PC-9 (cell line): Measurements from ENCODE around the gene NTNG2. TPM values are rescaled to one million over a fixed set of nuclear protein-coding genes. Genes with fewer than 3 reads are reported as not detected.

Experiments used
- BruUV-seq: library from RNA; stranded (reverse); fragments of 400-500 nt; replicated peaks from 2 replicates; lab custom pipeline; 2021; lab: Mats Ljungman, UMichigan
- CTCF ChIA-PET: fragments of 300-600 bp; sonication (Branson Sonifier 250); formaldehyde crosslinking; loops from one replicate; lab custom pipeline; 2022; ENCODE audit warnings: antibody characterized with exemption; lab: Charles Lee
- POLR2A ChIA-PET: fragments of 300-600 bp; sonication (Branson Sonifier 250); formaldehyde crosslinking; loops from one replicate; lab custom pipeline; 2022; ENCODE audit warnings: antibody characterized with exemption; ENCODE audit not compliant: unreplicated experiment; lab: Charles Lee
- DNase-seq, 2 experiments: peaks; one replicate each; pipeline versions ENCODE4 v3.0.0 to v3.0.0-alpha.2; 2015 to 2022; ENCODE audit warnings: mixed read lengths in 1 of 2
- H2AFZ ChIP-seq: fragments of 200-600 bp; sonication (generic); 2 replicates; pipeline ENCODE4 v1.8.1; 2017; ENCODE audit warnings: antibody characterized with exemption
- H3F3A ChIP-seq: fragments of 200-600 bp; sonication (generic); 2 replicates; pipeline ENCODE4 v1.8.1; 2017; ENCODE audit warnings: antibody characterized with exemption, mild to moderate bottlenecking, low read depth; ENCODE audit not compliant: insufficient read depth
- H3K27ac ChIP-seq: fragments of 200-600 bp; sonication (generic); 2 replicates; pipeline ENCODE4 v1.6.1; 2016; ENCODE audit warnings: mixed run types
- H3K27me3 ChIP-seq: fragments of 200-600 bp; sonication (generic); 2 replicates; pipeline ENCODE4 v1.6.1; 2016; ENCODE audit warnings: low read depth, mixed run types; ENCODE audit not compliant: insufficient read depth
- H3K36me3 ChIP-seq: fragments of 200-600 bp; sonication (generic); 2 replicates; pipeline ENCODE4 v1.6.1; 2016; ENCODE audit warnings: low read depth, mixed run types
- H3K4me1 ChIP-seq: fragments of 200-600 bp; sonication (generic); replicated peaks from 2 replicates; pipeline ENCODE4 v1.6.1; 2016; ENCODE audit warnings: mixed run types; ENCODE audit not compliant: insufficient read depth
- H3K4me2 ChIP-seq: fragments of 200-600 bp; sonication (generic); 2 replicates; pipeline ENCODE4 v1.6.1; 2017; ENCODE audit warnings: mixed run types
- H3K4me3 ChIP-seq: fragments of 200-600 bp; sonication (generic); 2 replicates; pipeline ENCODE4 v1.6.1; 2016; ENCODE audit warnings: mixed run types
- H3K79me2 ChIP-seq: fragments of 200-600 bp; sonication (generic); 2 replicates; pipeline ENCODE4 v1.6.1; 2017; ENCODE audit warnings: low read depth, mixed run types
- H3K9me2 ChIP-seq: fragments of 200-600 bp; sonication (generic); 2 replicates; pipeline ENCODE4 v1.8.1; 2017; ENCODE audit warnings: mild to moderate bottlenecking; ENCODE audit not compliant: insufficient read depth
- H3K9me3 ChIP-seq: fragments of 200-600 bp; sonication (generic); 2 replicates; pipeline ENCODE4 v1.8.1; 2016; ENCODE audit warnings: low read depth; ENCODE audit not compliant: insufficient read depth
- H4K20me1 ChIP-seq: fragments of 200-600 bp; sonication (generic); 2 replicates; pipeline ENCODE4 v1.8.1; 2017; ENCODE audit not compliant: insufficient read depth
- EZH2 ChIP-seq: fragments of 200-600 bp; sonication (generic); IDR thresholded peaks from 2 replicates; pipeline ENCODE4 v1.8.0; 2017; ENCODE audit warnings: antibody characterized with exemption, low read depth
- intact Hi-C: fragments of 100-400 bp; cut with micrococcal nuclease; formaldehyde crosslinking; loops from one replicate; pipeline ENCODE4 v1.10.0; 2022; ENCODE audit not compliant: unreplicated experiment
- total RNA-seq: library from RNA; stranded (reverse); gene quantifications from 2 replicates; pipeline ENCODE4 v1.2.3, GENCODE V29; 2021
- TF ChIP-seq, protein P1 (sequence below): fragments of 200-600 bp; sonication (generic); conservative IDR thresholded peaks from 2 replicates; pipeline ENCODE4 v1.6.1; 2017; ENCODE audit warnings: mixed run types, antibody characterized with exemption, mild to moderate bottlenecking, moderate library complexity

Gene NTNG2
- total RNA-seq, 1 experiment from 2014 or later, result not detected

DNA sequence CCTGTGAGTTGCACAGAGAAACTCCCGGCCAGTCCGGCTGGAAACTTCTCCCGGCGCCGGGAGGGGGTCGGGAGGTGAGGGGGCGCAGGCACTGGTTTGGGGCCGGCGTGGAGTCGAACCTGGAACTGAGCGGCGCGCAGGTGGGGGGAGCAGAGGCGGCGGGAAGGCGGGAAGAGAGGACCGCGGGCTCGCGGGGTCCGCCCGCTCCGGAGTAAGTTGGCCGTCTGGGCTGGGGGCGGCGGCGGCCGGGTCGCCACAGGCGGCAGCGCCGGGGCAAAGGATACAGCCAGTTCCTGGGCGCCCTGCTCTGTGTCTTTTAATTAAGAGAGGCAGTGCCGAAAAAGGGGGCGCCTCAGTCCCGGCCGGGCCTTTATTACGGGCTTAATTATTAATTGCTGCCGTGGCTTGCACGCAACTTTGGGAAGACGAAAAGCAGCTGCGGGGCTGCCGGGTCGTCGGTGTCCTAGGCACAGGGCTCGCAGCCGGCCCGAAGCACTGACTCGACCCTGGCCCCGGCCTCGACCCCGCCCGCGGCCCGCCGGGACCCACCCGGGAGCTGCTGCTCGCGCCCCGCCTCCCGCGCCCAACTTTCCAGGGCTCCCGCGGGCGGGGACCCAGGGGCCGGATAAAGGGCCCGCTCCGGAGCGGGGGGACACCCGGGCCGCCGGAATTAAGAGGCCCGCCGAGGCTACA, 1.1 kb downstream of the NTNG2 start:
- CTCF ChIA-PET, result interaction anchor here (0.5 to 0.6 kb wide), 2 partner anchors 20 to 39 kb away, joined by 4 read pairs; no protein-coding TSS in a partner anchor

DNA sequence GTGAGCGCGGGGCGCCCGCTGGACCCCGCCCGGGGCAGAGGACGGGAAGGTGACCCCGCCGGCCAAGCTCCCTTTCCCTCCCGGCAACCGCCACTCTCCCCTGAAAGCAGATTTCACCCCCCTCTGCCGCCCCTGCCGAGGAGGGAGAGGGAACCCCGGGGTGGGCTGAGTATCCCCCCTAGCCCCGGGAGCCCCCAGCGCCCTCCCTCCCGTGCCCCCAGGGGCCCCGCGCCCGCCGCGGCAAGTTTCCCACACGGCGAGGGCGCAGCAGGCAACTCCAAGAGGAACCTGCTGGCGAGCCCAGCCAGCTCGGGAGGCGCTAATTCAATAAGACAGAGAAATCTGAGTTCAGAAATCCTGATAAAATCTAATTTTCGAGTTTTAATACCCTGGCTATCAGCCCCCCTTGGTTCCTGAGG, 1.6 kb downstream of the NTNG2 start:
- TF ChIP-seq, protein P1, sequence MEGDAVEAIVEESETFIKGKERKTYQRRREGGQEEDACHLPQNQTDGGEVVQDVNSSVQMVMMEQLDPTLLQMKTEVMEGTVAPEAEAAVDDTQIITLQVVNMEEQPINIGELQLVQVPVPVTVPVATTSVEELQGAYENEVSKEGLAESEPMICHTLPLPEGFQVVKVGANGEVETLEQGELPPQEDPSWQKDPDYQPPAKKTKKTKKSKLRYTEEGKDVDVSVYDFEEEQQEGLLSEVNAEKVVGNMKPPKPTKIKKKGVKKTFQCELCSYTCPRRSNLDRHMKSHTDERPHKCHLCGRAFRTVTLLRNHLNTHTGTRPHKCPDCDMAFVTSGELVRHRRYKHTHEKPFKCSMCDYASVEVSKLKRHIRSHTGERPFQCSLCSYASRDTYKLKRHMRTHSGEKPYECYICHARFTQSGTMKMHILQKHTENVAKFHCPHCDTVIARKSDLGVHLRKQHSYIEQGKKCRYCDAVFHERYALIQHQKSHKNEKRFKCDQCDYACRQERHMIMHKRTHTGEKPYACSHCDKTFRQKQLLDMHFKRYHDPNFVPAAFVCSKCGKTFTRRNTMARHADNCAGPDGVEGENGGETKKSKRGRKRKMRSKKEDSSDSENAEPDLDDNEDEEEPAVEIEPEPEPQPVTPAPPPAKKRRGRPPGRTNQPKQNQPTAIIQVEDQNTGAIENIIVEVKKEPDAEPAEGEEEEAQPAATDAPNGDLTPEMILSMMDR, result no peak
- no peak for TF ChIP-seq EZH2
- Histone ChIP-seq H3K9me3 (no peaks in the 10 kb centered on the region), H3K4me2 (no peak overlapping the region), H3K9me2 (no peaks in the 10 kb centered on the region), H3K27me3 (peaks cover 88% of the 10 kb centered on the region), H3K79me2 (no peaks in the 10 kb centered on the region), H2AFZ (no peak overlapping the region), H3K27ac (no peak overlapping the region), H3K36me3 (no peaks in the 10 kb centered on the region), H3K4me3 (no peak overlapping the region), H3K4me1 (no peaks in the 10 kb centered on the region), H4K20me1 (no peaks in the 10 kb centered on the region), H3F3A (no peaks in the 10 kb centered on the region)
- POLR2A ChIA-PET, result interaction anchor here (0.6 kb wide), 1 partner anchor 775 kb away, joined by 3 read pairs; no protein-coding TSS in a partner anchor
- CTCF ChIA-PET, result interaction anchor here (0.5 to 0.6 kb wide), 2 partner anchors 20 to 39 kb away, joined by 4 read pairs; no protein-coding TSS in a partner anchor
- intact Hi-C loops, result no loop called here
- DNase-seq, result no peak
- BruUV-seq, result no TSS peak

More for the DNA sequence above, 1.1 kb downstream of the NTNG2 start:
- TF ChIP-seq, protein P1, result no peak
- no peak for TF ChIP-seq EZH2
- no TSS peak for BruUV-seq
- no peak overlapping the region for H3K4me2 ChIP-seq
- H2AFZ ChIP-seq, result no peak overlapping the region
- no peaks in the 10 kb centered on the region for H4K20me1 ChIP-seq
- POLR2A ChIA-PET, result interaction anchor here (0.6 kb wide), 1 partner anchor 775 kb away, joined by 3 read pairs; no protein-coding TSS in a partner anchor
- no peak overlapping the region for H3K4me3 ChIP-seq
- DNase-seq, result no peak
- H3K27me3 ChIP-seq, result peaks cover 89% of the 10 kb centered on the region
- no peaks in the 10 kb centered on the region for H3F3A ChIP-seq
- no peak overlapping the region for H3K27ac ChIP-seq
- H3K36me3 ChIP-seq, result no peaks in the 10 kb centered on the region
- no peaks in the 10 kb centered on the region for H3K9me3 ChIP-seq
- intact Hi-C loops, result no loop called here
- H3K79me2 ChIP-seq, result no peaks in the 10 kb centered on the region
- H3K9me2 ChIP-seq, result no peaks in the 10 kb centered on the region
- no peaks in the 10 kb centered on the region for H3K4me1 ChIP-seq

DNA sequence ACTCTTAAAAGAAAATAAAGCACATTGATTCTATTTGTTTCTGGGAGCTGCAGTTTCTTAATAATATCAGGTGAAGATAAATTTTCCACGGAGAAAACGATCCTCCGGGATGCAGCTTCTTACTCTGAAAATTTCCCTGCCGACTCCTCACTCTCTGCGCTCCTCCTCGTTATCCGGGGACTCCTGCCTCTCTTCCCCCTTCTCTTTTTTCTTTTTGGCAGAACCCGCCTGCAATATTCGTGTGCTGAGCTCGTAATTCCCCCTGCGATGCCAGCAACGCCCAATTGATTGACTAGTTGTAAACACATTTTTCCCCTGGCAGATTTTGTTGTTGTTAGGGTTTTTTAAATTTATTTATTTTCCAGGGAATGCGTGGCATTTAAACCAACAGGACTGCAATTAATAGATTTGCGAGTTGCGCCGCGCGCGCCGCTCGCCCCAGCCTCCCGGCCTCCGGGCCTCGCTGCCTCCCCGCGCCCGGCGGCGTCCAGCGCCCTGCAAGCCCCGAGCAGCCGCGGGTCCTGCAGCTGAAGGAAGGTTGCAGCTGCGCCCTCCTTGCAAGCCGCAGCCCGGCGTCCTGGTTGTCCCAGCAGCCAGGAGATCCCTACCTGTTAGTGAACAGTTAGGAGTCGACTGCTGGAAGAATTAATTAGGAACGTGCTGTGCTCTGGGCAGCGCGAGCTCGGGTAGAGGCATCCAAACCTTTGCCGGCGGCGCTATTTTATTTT, 2.2 kb downstream of the NTNG2 start:
- no TSS peak for BruUV-seq
- ChIA-PET POLR2A (no interaction called here), CTCF (interaction anchor here (0.6 kb wide), 1 partner anchor 100 kb away, joined by 4 read pairs; no protein-coding TSS in a partner anchor)
- intact Hi-C loops, result no loop called here
- H3K36me3 ChIP-seq, result no peaks in the 10 kb centered on the region
- H3K4me1 ChIP-seq, result no peaks in the 10 kb centered on the region
- no peaks in the 10 kb centered on the region for H3K9me2 ChIP-seq
- H3K79me2 ChIP-seq, result no peaks in the 10 kb centered on the region
- no peak overlapping the region for H3K4me2 ChIP-seq
- H3K4me3 ChIP-seq, result no peak overlapping the region
- H2AFZ ChIP-seq, result no peak overlapping the region
- no peaks in the 10 kb centered on the region for H3K9me3 ChIP-seq
- no peak for DNase-seq
- H3K27me3 ChIP-seq, result peaks cover 88% of the 10 kb centered on the region
- H3K27ac ChIP-seq, result no peak overlapping the region
- H4K20me1 ChIP-seq, result no peaks in the 10 kb centered on the region
- TF ChIP-seq, protein P1, result no peak
- no peak for TF ChIP-seq EZH2
- H3F3A ChIP-seq, result no peaks in the 10 kb centered on the region
